Astrocyte (in vitro differentiated cells and primary cell): ENCODE results near the gene LSM5.
"Not testable (repeated sequence)": the region's sequence is repeated elsewhere in the genome, so short reads cannot be mapped to it uniquely, and the experiment has no call there.

ENCODE experiments used
- EZH2 ChIP-seq: IDR thresholded peaks from 2 replicates; pipeline ENCODE4 v1.6.1; 2012; ENCODE audit warnings: mild to moderate bottlenecking, low read length, inconsistent platforms; ENCODE audit not compliant: insufficient read depth
- TF ChIP-seq, protein P1 (sequence below): IDR thresholded peaks from 2 replicates; pipeline ENCODE4 v1.5.1; 2011; ENCODE audit warnings: low read depth, mild to moderate bottlenecking, inconsistent platforms, low read length, moderate library complexity; ENCODE audit not compliant: insufficient read depth

GRCh38 chr7:32500216-32500615, 10.0 kb upstream of the LSM5 start:
- TF ChIP-seq, protein P1, sequence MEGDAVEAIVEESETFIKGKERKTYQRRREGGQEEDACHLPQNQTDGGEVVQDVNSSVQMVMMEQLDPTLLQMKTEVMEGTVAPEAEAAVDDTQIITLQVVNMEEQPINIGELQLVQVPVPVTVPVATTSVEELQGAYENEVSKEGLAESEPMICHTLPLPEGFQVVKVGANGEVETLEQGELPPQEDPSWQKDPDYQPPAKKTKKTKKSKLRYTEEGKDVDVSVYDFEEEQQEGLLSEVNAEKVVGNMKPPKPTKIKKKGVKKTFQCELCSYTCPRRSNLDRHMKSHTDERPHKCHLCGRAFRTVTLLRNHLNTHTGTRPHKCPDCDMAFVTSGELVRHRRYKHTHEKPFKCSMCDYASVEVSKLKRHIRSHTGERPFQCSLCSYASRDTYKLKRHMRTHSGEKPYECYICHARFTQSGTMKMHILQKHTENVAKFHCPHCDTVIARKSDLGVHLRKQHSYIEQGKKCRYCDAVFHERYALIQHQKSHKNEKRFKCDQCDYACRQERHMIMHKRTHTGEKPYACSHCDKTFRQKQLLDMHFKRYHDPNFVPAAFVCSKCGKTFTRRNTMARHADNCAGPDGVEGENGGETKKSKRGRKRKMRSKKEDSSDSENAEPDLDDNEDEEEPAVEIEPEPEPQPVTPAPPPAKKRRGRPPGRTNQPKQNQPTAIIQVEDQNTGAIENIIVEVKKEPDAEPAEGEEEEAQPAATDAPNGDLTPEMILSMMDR, result not testable (repeated sequence)
- TF ChIP-seq EZH2, result not testable (repeated sequence)
